GM21737 (cell line): Measurements from ENCODE around the gene XIRP1.
"Not testable (repeated sequence)": the region's sequence is repeated elsewhere in the genome, so short reads cannot be mapped to it uniquely, and the experiment has no call there.

Experiments
- ATAC-seq: cut with Tn5 transposase; IDR thresholded peaks from one replicate; pipeline ENCODE4 v1.9.1; 2021; ENCODE audit warnings: mild to moderate bottlenecking, moderate library complexity; ENCODE audit not compliant: unreplicated experiment

Gene XIRP1

GRCh38 chr3:39192490-39193092 lies at the start of gene XIRP1:
Gene XIRP1, minus strand, starts transcription at chr3:39192595. Its CDS starts 3,150 bp downstream, at chr3:39189445.
- ATAC-seq = no peak

GRCh38 chr3:39241561-39241960 lies 49.2 kb upstream of the XIRP1 start:
- ATAC-seq = no peak

GRCh38 chr3:39237027-39237426 lies 44.6 kb upstream of the XIRP1 start:
- ATAC-seq = no peak

GRCh38 chr3:39234651-39235050 lies 42.3 kb upstream of the XIRP1 start:
- no peak for ATAC-seq

- no peak for ATAC-seq
Measured at GRCh38 chr3:39232859-39233258, 40.5 kb upstream of the XIRP1 start.

- ATAC-seq = no peak
Measured at GRCh38 chr3:39230453-39230852, 38.1 kb upstream of the XIRP1 start.

GRCh38 chr3:39228496-39228895 lies 36.1 kb upstream of the XIRP1 start:
- no peak for ATAC-seq

GRCh38 chr3:39227596-39227995 lies 35.2 kb upstream of the XIRP1 start:
- ATAC-seq = not testable (repeated sequence)

GRCh38 chr3:39226106-39226741 lies 33.8 kb upstream of the XIRP1 start:
- no peak for ATAC-seq

GRCh38 chr3:39224288-39224687 lies 31.9 kb upstream of the XIRP1 start:
- ATAC-seq = no peak

- no peak for ATAC-seq
Measured at GRCh38 chr3:39222939-39223338, 30.5 kb upstream of the XIRP1 start.

- ATAC-seq = no peak
Measured at GRCh38 chr3:39222462-39222861, 30.1 kb upstream of the XIRP1 start.

GRCh38 chr3:39221141-39221530 lies 28.7 kb upstream of the XIRP1 start:
- no peak for ATAC-seq

GRCh38 chr3:39220407-39221140 lies 28.2 kb upstream of the XIRP1 start:
- no peak for ATAC-seq

- no peak for ATAC-seq
Measured at GRCh38 chr3:39219702-39220101, 27.3 kb upstream of the XIRP1 start.

- ATAC-seq = peak; percentile 93
Measured at GRCh38 chr3:39216176-39216790, 23.9 kb upstream of the XIRP1 start.

- ATAC-seq = no peak
Measured at GRCh38 chr3:39213613-39214012, 21.2 kb upstream of the XIRP1 start.

GRCh38 chr3:39212665-39213064 lies 20.3 kb upstream of the XIRP1 start:
- ATAC-seq = no peak

- no peak for ATAC-seq
Measured at GRCh38 chr3:39211332-39212130, 19.1 kb upstream of the XIRP1 start.

GRCh38 chr3:39210078-39210477 lies 17.7 kb upstream of the XIRP1 start:
- no peak for ATAC-seq
